Esophagus squamous epithelium (tissue), 4 donors: ENCODE measurements around the gene COL27A1.

Experiments used
- POLR2A ChIP-seq, 4 donors: fragments of 450-650 bp; IDR thresholded peaks; one replicate each; pipeline ENCODE4 v1.6.1; 2017; ENCODE audit warnings: antibody characterized with exemption in 4 of 4, mild to moderate bottlenecking in 4 of 4, moderate library complexity in 3 of 4
- TF ChIP-seq, protein P1 (sequence below), 6 experiments: fragments of 450-650 bp in 4 of 6; fragments of 200-600 bp in 2 of 6; sonication (generic) in 2 of 6; IDR thresholded peaks; one replicate each; pipeline ENCODE4 v1.5.1; 2016 to 2019; ENCODE audit warnings: antibody characterized with exemption in 6 of 6, mild to moderate bottlenecking in 4 of 6, moderate library complexity in 4 of 6

- TF ChIP-seq POLR2A (IDR thresholded peaks at IDR 0.05): no peak
- TF ChIP-seq, protein P1, sequence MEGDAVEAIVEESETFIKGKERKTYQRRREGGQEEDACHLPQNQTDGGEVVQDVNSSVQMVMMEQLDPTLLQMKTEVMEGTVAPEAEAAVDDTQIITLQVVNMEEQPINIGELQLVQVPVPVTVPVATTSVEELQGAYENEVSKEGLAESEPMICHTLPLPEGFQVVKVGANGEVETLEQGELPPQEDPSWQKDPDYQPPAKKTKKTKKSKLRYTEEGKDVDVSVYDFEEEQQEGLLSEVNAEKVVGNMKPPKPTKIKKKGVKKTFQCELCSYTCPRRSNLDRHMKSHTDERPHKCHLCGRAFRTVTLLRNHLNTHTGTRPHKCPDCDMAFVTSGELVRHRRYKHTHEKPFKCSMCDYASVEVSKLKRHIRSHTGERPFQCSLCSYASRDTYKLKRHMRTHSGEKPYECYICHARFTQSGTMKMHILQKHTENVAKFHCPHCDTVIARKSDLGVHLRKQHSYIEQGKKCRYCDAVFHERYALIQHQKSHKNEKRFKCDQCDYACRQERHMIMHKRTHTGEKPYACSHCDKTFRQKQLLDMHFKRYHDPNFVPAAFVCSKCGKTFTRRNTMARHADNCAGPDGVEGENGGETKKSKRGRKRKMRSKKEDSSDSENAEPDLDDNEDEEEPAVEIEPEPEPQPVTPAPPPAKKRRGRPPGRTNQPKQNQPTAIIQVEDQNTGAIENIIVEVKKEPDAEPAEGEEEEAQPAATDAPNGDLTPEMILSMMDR (IDR thresholded peaks at IDR 0.05): peak; percentile 61 to 96 (median 93)
Measured at GRCh38 chr9:114291064-114291474, 135.7 kb downstream of the COL27A1 start.
